Islet precursor cell (in vitro differentiated cells): ENCODE measurements around the gene BLID.

ENCODE experiments used
- DNase-seq: peaks from one replicate; pipeline ENCODE4 v3.0.0-alpha.2; 2018

The BLID gene

DNA sequence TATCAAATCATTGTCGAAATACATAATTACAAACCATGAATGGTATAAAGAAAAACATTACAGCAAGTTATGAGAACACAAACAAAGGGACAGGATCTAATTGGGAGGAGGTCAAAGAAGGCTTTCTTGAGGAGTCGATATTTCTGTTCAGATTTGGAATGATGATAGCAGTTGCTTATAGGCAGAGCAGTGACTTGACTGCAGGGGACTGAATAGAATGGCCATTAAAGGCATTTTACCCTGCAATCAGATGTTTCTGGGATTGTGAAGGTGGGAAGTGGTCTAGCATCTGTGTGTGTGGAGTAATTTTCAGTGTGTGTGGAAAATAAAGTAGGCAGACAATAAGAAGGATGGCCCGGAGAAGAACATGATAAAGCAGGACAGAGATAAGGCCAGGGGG lies 41.0 kb downstream of the BLID start:
- no peak for DNase-seq

DNA sequence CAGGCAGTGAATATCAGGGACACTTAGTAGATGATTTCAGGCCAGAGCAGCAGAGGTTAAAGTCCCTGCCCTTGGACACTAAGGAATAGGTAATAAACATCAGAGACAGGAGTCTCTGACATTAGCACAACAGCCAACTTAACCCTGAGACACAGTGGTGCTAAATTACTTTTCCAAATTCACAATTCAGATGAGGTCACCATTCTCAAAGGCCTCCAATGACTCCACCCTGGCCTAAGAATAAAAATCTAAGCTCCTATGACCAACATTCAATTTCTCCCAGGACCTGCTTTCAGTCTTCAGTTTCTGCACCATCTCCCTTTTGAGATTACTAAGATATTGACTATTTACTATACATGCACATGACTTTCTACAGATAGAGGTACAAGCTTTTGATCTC lies 42.0 kb downstream of the BLID start:
- no peak for DNase-seq

DNA sequence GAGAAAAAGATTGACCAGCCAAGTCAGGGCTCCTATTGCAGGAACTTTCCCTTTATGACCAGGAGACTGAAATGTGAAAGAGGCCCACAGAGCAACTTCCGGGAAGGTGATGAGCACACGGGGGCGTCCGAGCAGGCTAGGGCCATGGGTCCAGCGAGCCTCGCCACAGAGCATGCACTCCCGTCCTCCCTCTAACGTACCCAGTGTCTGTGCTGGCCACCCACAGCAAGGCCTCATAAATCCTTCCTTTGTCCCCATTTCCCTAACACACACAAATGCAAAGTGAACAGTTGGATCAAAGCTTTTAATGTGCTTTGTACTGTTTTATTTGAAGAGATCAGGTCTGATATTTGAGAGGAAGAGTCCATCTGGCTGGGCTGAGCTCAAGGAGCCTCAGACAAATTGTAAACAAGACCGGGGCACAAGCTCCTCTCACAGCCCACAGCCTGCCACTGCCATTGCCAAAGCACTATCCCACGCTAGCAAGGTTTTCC lies 44.3 kb downstream of the BLID start:
- no peak for DNase-seq

DNA sequence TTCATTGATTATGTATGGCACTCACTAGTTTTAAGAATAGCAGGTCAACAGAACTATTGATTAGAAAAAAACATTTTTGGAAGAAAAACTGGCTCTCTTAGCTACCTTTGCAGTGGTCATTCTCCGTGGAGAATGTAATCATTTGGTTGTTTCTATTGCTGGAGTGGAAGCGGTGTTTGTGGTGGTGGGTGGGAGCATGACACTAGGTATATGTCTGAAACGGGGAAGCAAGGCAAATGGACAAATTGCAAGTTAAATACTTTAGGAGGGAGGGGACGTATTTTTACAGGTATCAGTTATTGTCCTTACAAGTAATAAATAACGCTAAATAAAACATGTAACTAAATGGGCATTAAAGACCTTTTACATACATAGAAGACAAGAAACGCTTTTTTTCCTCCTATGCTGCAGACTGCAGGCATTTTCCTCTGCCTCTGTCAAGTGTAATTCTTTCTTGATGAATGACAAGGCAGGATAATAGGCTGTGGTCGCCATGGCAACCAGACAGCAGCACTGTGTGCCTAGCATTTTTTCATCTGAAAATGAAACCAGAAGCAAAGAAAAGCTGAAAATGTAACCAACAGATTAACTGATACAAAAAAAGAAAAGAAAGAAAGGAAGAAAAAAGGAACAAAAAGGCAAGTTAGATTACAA lies 46.2 kb downstream of the BLID start:
- DNase-seq, result peak; percentile 78

DNA sequence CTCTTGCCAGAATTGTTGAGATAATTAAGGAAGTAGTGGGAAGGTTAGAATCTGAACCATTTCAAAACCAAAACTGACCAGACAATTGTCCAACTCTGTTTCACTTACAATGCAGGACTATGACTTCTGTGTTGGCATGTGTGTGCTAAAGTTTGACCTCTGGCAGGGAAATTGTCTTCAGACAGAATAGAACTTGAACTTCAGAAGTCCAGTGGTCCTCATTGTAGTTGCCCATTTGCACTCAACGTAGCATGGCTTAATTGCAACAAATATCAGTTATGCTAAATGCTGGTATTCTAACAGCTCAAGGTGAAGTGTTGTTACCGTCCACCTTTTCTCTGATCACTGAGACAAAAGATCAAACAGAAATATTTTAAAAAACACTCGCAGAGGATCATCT lies 47.2 kb downstream of the BLID start:
- DNase-seq, result no peak

DNA sequence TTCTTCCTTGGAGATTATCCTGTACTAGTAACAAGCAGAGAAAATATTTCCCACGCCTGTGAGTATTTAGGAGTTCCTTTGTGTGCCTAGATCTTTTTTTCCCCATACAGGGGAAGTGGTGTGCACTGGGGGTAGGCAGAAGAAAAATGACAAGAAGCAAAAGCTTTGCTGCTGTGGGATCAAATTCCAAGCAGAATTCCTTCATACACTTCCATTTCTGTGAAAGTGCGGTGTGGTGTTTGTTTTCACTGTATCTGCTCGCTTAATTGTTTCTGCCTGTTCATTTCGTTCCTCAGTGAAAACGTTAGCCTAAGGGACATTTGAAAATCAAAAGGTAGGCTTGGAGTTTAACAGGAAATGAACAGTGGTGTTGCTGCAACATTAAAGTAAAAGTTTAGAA lies 47.9 kb downstream of the BLID start:
- no peak for DNase-seq
